Breast epithelium (tissue), 3 donors: Measurements from ENCODE around the gene SLBP.

Experiments
- POLR2A ChIP-seq: fragments of 450-650 bp; IDR thresholded peaks from one replicate; pipeline ENCODE4 v1.6.1; 2016; ENCODE audit warnings: antibody characterized with exemption, mild to moderate bottlenecking, moderate library complexity
- POLR2AphosphoS5 ChIP-seq, 3 donors: sonication (generic); formaldehyde crosslinking; IDR thresholded peaks; one replicate each; pipeline ENCODE4 v1.6.1; 2017; ENCODE audit warnings: antibody characterized with exemption in 3 of 3
- TF ChIP-seq, protein P1 (sequence below), 3 donors: fragments of 450-650 bp; IDR thresholded peaks; one replicate each; pipeline ENCODE4 v1.5.1; 2016 to 2017; ENCODE audit warnings: antibody characterized with exemption in 3 of 3, mild to moderate bottlenecking in 3 of 3, moderate library complexity in 3 of 3

DNA sequence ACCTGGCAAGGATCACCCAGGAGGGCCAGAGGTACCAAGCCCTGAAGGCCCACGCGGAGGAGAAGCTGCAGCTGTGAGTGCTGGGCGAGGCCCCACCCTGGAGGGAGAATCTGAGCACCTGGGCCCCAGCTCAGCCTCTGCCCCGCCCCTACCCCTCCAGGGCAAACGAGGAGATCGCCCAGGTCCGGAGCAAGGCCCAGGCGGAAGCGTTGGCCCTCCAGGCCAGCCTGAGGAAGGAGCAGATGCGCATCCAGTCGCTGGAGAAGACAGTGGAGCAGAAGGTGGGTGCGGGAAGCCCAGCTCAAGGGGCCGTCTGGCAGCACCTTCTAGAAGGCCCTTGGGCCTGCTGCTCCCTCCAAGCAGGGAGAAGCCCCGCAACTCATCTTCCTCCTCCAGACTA is 32.4 kb upstream of the SLBP start:
- TF ChIP-seq, protein P1, sequence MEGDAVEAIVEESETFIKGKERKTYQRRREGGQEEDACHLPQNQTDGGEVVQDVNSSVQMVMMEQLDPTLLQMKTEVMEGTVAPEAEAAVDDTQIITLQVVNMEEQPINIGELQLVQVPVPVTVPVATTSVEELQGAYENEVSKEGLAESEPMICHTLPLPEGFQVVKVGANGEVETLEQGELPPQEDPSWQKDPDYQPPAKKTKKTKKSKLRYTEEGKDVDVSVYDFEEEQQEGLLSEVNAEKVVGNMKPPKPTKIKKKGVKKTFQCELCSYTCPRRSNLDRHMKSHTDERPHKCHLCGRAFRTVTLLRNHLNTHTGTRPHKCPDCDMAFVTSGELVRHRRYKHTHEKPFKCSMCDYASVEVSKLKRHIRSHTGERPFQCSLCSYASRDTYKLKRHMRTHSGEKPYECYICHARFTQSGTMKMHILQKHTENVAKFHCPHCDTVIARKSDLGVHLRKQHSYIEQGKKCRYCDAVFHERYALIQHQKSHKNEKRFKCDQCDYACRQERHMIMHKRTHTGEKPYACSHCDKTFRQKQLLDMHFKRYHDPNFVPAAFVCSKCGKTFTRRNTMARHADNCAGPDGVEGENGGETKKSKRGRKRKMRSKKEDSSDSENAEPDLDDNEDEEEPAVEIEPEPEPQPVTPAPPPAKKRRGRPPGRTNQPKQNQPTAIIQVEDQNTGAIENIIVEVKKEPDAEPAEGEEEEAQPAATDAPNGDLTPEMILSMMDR (IDR thresholded peaks at IDR 0.05): no peak
- TF ChIP-seq POLR2AphosphoS5 (IDR thresholded peaks at IDR 0.05) (no peak), POLR2A (no peak)
